SK-N-SH (cell line): ENCODE results near the gene CLCN3. TPM values are rescaled to one million over a fixed set of nuclear protein-coding genes. Genes with fewer than 3 reads are reported as not detected.

Source experiments
- CTCF ChIP-seq: fragments of 200-600 bp; sonication (generic); IDR thresholded peaks from 2 replicates; pipeline ENCODE4 v1.6.1; 2017; ENCODE audit warnings: antibody characterized with exemption, mild to moderate bottlenecking, moderate library complexity
- ELF1 ChIP-seq: IDR thresholded peaks from 2 replicates; pipeline ENCODE4 v1.4.0; 2012
- EP300 ChIP-seq, 2 experiments: IDR thresholded peaks; 2 replicates each; pipeline versions ENCODE4 v1.4.0 to v1.6.1; 2012; ENCODE audit warnings: borderline replicate concordance in 1 of 2, low read depth in 1 of 2, low read length in 1 of 2
- EZH2phosphoT487 ChIP-seq: fragments of 200-600 bp; sonication (generic); IDR thresholded peaks from 2 replicates; pipeline ENCODE4 v1.6.1; 2017; ENCODE audit warnings: low read depth, mixed run types, mild to moderate bottlenecking, antibody characterized with exemption, moderate library complexity, borderline replicate concordance
- FOSL2 ChIP-seq: IDR thresholded peaks from 2 replicates; pipeline ENCODE4 v1.4.0; 2012; ENCODE audit warnings: low read depth, mild to moderate bottlenecking, moderate library complexity, borderline replicate concordance
- FOXJ3 ChIP-seq: sonication (generic); formaldehyde crosslinking; IDR thresholded peaks from 2 replicates; pipeline ENCODE4 v1.5.1; 2020; ENCODE audit warnings: mild to moderate bottlenecking, missing genetic modification reagents
- FOXM1 ChIP-seq: IDR thresholded peaks from 2 replicates; pipeline ENCODE4 v1.4.0; 2012; ENCODE audit warnings: low read depth, mild to moderate bottlenecking
- GATA2 ChIP-seq: sonication (generic); formaldehyde crosslinking; IDR thresholded peaks from 2 replicates; pipeline ENCODE4 v1.5.0; 2020; ENCODE audit warnings: mild to moderate bottlenecking, missing genetic modification reagents
- MAX ChIP-seq: IDR thresholded peaks from 2 replicates; pipeline ENCODE4 v1.4.0; 2012; ENCODE audit warnings: low read depth
- MXI1 ChIP-seq: IDR thresholded peaks from 2 replicates; pipeline ENCODE4 v1.6.1; 2012; ENCODE audit warnings: mild to moderate bottlenecking, low read depth, low read length, improper control_type of control experiment
- PBX3 ChIP-seq: IDR thresholded peaks from 2 replicates; pipeline ENCODE4; 2012
- POLR2AphosphoS5 ChIP-seq: IDR thresholded peaks from 2 replicates; pipeline ENCODE4 v1.6.1; 2012; ENCODE audit warnings: low read depth, low read length
- RAD21 ChIP-seq: IDR thresholded peaks from 2 replicates; pipeline ENCODE4 v1.6.1; 2012; ENCODE audit warnings: mild to moderate bottlenecking, low read length
- RCOR1 ChIP-seq: fragments of 150-350 bp; IDR thresholded peaks from 2 replicates; pipeline ENCODE4 v1.6.1; 2017; ENCODE audit warnings: antibody characterized with exemption, low read length
- REST ChIP-seq: IDR thresholded peaks from 2 replicates; pipeline ENCODE4 v1.6.1; 2012; ENCODE audit warnings: mild to moderate bottlenecking, low read depth, low read length, moderate library complexity
- RXRA ChIP-seq: IDR thresholded peaks from 2 replicates; pipeline ENCODE4 v1.4.0; 2012; ENCODE audit warnings: low read depth, mild to moderate bottlenecking, borderline replicate concordance
- TAF1 ChIP-seq: IDR thresholded peaks from 2 replicates; pipeline ENCODE4 v1.6.1; 2012; ENCODE audit warnings: low read depth, mild to moderate bottlenecking, low read length, moderate library complexity, borderline replicate concordance
- TCF12 ChIP-seq: IDR thresholded peaks from 2 replicates; pipeline ENCODE4 v1.4.0; 2012
- USF1 ChIP-seq: IDR thresholded peaks from 2 replicates; pipeline ENCODE4 v1.4.0; 2012; ENCODE audit warnings: low read depth, borderline replicate concordance
- USF2 ChIP-seq: fragments of 150-350 bp; IDR thresholded peaks from 2 replicates; pipeline ENCODE4 v1.6.1; 2017; ENCODE audit warnings: antibody characterized with exemption, low read length, low read depth, borderline replicate concordance
- ZBTB33 ChIP-seq: IDR thresholded peaks from 2 replicates; pipeline ENCODE4 v1.4.0; 2012; ENCODE audit warnings: low read depth, borderline replicate concordance
- polyA plus RNA-seq, 3 experiments: library from polyadenylated mRNA; depleted of rRNA; stranded (reverse); fragments of >200 nt; gene quantifications; 2 replicates each; pipeline ENCODE4 v1.2.3, GENCODE V29; 2012

Gene CLCN3
- polyA plus RNA-seq, 1 of the 3 experiments (the other 2 are of a cell fraction) = 11.8 TPM

- TF ChIP-seq REST = no peak
- no peak for TF ChIP-seq ZBTB33
- TF ChIP-seq TCF12 = peak; percentile 83
- no peak for TF ChIP-seq CTCF
- no peak for TF ChIP-seq EZH2phosphoT487
- TF ChIP-seq USF2 = no peak
- no peak for TF ChIP-seq MAX
- TF ChIP-seq POLR2AphosphoS5 = peak; percentile 22; the same call in 1 of the 2 replicates
- no peak for TF ChIP-seq USF1
- no peak for TF ChIP-seq ELF1
- TF ChIP-seq FOXM1 = peak; percentile 18; the same call in 1 of the 2 replicates
- TF ChIP-seq TAF1 = no peak
- TF ChIP-seq GATA2 (CRISPR knock-in tag) = peak; percentile 96
- TF ChIP-seq RXRA = no peak
- TF ChIP-seq FOSL2 = peak; percentile 82
- peak; percentile 88 for TF ChIP-seq RCOR1
- TF ChIP-seq MXI1 = no peak; the same call in 1 of the 2 replicates
- TF ChIP-seq EP300 (IDR thresholded peaks at IDR 0.05; ENCODE audit: borderline replicate concordance in 1 of 2, low read depth in 1 of 2, low read length in 1 of 2) = peak in 1 of 2 experiments; percentile 93; a peak in 2 of 4 replicates
- TF ChIP-seq PBX3 = peak; percentile 63; the same call in 1 of the 2 replicates
- TF ChIP-seq RAD21 = no peak
- TF ChIP-seq FOXJ3 (CRISPR knock-in tag) = 0 out of 2 replicates have a peak, but pooled peaks have one; percentile 35
Measured at GRCh38 chr4:169604131-169604900, 16.1 kb upstream of the CLCN3 start (continued).
